Measurements from ENCODE around the gene CDK14. TPM values are rescaled to one million over a fixed set of nuclear protein-coding genes. Genes with fewer than 3 reads are reported as not detected.

CDK14 gene
- total and polyA plus RNA-seq, 2 of the 8 experiments (the other 6 are each of a cell fraction or from before 2014, with no cell fraction given), result 5.5 to 47.3 TPM

DNA sequence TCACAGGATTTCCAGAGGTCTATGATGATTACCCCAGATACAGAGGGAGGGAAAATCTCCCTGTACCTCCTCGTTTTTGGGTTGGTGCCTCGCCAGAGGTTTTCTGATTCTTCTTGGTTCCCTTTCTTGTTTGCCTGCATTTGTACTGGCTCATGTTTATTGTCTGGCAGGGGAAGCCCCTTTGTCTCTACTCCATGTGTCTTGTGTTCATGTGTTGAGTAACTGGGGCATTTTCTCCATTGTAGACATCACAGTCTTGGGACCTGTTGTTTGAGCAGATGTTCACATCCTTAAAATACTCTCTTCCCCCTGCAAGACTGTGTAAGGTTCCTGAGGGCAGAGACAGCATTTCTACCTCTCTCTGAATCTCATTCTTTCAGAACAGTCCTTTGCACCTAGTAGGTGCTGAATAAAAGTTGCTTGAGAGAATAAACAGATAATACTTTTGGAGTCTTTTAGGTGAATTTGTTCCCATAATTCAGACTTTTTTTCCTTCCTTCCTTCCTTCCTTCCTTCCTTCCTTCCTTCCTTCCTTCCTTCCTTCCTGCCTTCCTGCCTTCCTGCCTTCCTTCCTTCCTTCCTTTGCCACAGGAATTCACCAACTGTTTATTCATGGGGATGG lies 25.1 kb downstream of the CDK14 start:
- Histone ChIP-seq H3K18ac (ENCODE audit: extremely low read depth, low read length) (no peak overlapping the region), H3K79me1 (ENCODE audit: low read depth, low read length) (no peaks in the 10 kb centered on the region), H4K8ac (ENCODE audit: extremely low read depth, insufficient read depth, low read length) (no peak overlapping the region), H2BK20ac (ENCODE audit: low read length) (no peak overlapping the region), H3K4me3 (ENCODE audit: extremely low read depth in 1 of 4, insufficient read depth in 2 of 4, low read depth in 3 of 4, low read length in 4 of 4) (no peak overlapping the region), H4K91ac (replicated peaks; ENCODE audit: insufficient read length, low read length) (no peak overlapping the region), H4K5ac (ENCODE audit: insufficient read length, low read depth, low read length) (no peak overlapping the region), H2BK5ac (ENCODE audit: low read depth, low read length) (no peak overlapping the region), H3K9me3 (ENCODE audit: insufficient read depth in 2 of 2, low read depth in 1 of 2, low read length in 1 of 2) (no peaks in the 10 kb centered on the region), H3K36me3 (ENCODE audit: control insufficient read depth in 2 of 4, insufficient read depth in 4 of 4, low read length in 3 of 4) (no peaks in the 10 kb centered on the region), H3K4me1 (replicated peaks in 1 of 4; ENCODE audit: control insufficient read depth in 3 of 4, insufficient read depth in 4 of 4, low read length in 3 of 4) (peaks cover 0 to 24% (median 9%) of the 10 kb centered on the region in 4 experiments; a peak in 4 of 7 replicates), H3K27me3 (replicated peaks in 1 of 4; ENCODE audit: control insufficient read depth in 3 of 4, extremely low read depth in 1 of 4, insufficient read depth in 3 of 4, low read length in 3 of 4) (peaks cover 0 to 8% (median 2%) of the 10 kb centered on the region in 4 experiments; a peak in 3 of 7 replicates), H3K4me2 (ENCODE audit: insufficient read depth in 1 of 2, low read depth in 2 of 2, low read length in 2 of 2) (peak overlapping the region; percentile 31 to 51; a peak in 3 of 4 replicates), H3K79me2 (ENCODE audit: control insufficient read depth in 1 of 2, insufficient read depth in 2 of 2, low read length in 2 of 2) (peaks cover 0 to 10% of the 10 kb centered on the region in 2 experiments; a peak in 1 of 4 replicates), H3K14ac (ENCODE audit: insufficient read length) (no peak overlapping the region), H2AK5ac (ENCODE audit: low read depth, low read length) (0 out of 2 replicates have a peak overlapping the region, but pooled peaks have one; percentile 92), H3K23ac (ENCODE audit: insufficient read length) (no peak overlapping the region), H2BK12ac (ENCODE audit: low read depth, low read length) (0 out of 2 replicates have a peak overlapping the region, but pooled peaks have one; percentile 18), H3K4ac (replicated peaks; ENCODE audit: insufficient read length, low read depth, low read length) (no peak overlapping the region), H3K56ac (replicated peaks; ENCODE audit: insufficient read length, low read depth, low read length) (no peak overlapping the region), H2BK120ac (replicated peaks; ENCODE audit: low read depth, low read length) (no peak overlapping the region), H3K23me2 (ENCODE audit: low read depth, low read length) (no peaks in the 10 kb centered on the region), H2AFZ (ENCODE audit: low read length) (no peak overlapping the region), H3K27ac (ENCODE audit: low read depth, low read length) (no peak overlapping the region), H3K9ac (replicated peaks in 1 of 4; ENCODE audit: extremely low read depth in 1 of 4, low read depth in 3 of 4, low read length in 3 of 4) (no peak overlapping the region), H4K20me1 (replicated peaks in 1 of 2; ENCODE audit: control insufficient read depth in 1 of 2, insufficient read depth in 2 of 2, low read length in 2 of 2) (no peaks in the 10 kb centered on the region), H2BK15ac (ENCODE audit: low read length) (no peak overlapping the region)
- ChIA-PET POLR2A (ENCODE audit: partially characterized antibody) (no interaction called here), CTCF (ENCODE audit: partially characterized antibody) (interaction anchor here (0.9 to 2.6 kb wide), 4 partner anchors 9 to 166 kb away, joined by 3 to 13 read pairs (median 4); partner anchors contain the start of gene CDK14)
- FAIRE-seq (no peak), DNase-seq (ENCODE audit: low read depth in 1 of 2, low spot score in 2 of 2) (no peak)
- 86% methylated on average over 2 of the region's 2 CpGs; no CpG with 5 or more reads in 1 of the 2 experiments for WGBS, 2 experiments (ENCODE audit: extremely low coverage in 1 of 2, insufficient coverage in 1 of 2, insufficient read length in 1 of 2, insufficient replicate concordance in 2 of 2, low coverage in 1 of 2, low lambda C conversion rate in 2 of 2, missing lambda C conversion rate in 1 of 2)
- TF ChIP-seq SP4 (IDR thresholded peaks at IDR 0.05; ENCODE audit: low read length) (no peak), SRF (IDR thresholded peaks at IDR 0.05; ENCODE audit: low read depth, low read length) (no peak), NRF1 (IDR thresholded peaks at IDR 0.05; ENCODE audit: low read depth, low read length) (no peak), EP300 (IDR thresholded peaks at IDR 0.05; ENCODE audit: borderline replicate concordance in 1 of 2, low read depth in 2 of 2, low read length in 2 of 2) (no peak), PHF8 (conservative IDR thresholded peaks at IDR 0.05; ENCODE audit: low read depth, low read length) (no peak)
